HepG2 (cell line): ENCODE data around the gene CST4. TPM values are rescaled to one million over a fixed set of nuclear protein-coding genes. Genes with fewer than 3 reads are reported as not detected.

Experiments
- EEA1 ChIP-seq: sonication (generic); formaldehyde crosslinking; IDR thresholded peaks from 2 replicates; pipeline ENCODE4 v1.5.1; 2020; ENCODE audit warnings: mild to moderate bottlenecking, missing genetic modification reagents, borderline replicate concordance
- GMEB2 ChIP-seq: IDR thresholded peaks from 2 replicates; pipeline ENCODE4 v1.6.1; 2016; ENCODE audit warnings: missing biosample characterization, missing genetic modification reagents, low read depth
- MTA3 ChIP-seq: sonication (generic); formaldehyde crosslinking; IDR thresholded peaks from 2 replicates; pipeline ENCODE4 v1.4.0; 2020; ENCODE audit warnings: missing genetic modification reagents
- NFE2 ChIP-seq: sonication (generic); formaldehyde crosslinking; IDR thresholded peaks from 2 replicates; pipeline ENCODE4 v1.4.0; 2020; ENCODE audit warnings: missing genetic modification reagents
- TAF15 ChIP-seq: fragments of 200-400 bp; formaldehyde crosslinking; IDR thresholded peaks from one replicate; pipeline ENCODE4 v1.6.1; 2018; ENCODE audit warnings: mild to moderate bottlenecking, low read depth, low read length; ENCODE audit not compliant: poor library complexity, severe bottlenecking
- ZBTB3 ChIP-seq: sonication (generic); formaldehyde crosslinking; IDR thresholded peaks from 2 replicates; pipeline ENCODE4 v1.4.0; 2020; ENCODE audit warnings: low read depth, mild to moderate bottlenecking, moderate library complexity, missing genetic modification reagents, borderline replicate concordance
- ZNF318 ChIP-seq: sonication (generic); formaldehyde crosslinking; IDR thresholded peaks from 2 replicates; pipeline ENCODE4 v1.4.0; 2020; ENCODE audit warnings: mild to moderate bottlenecking, missing genetic modification reagents
- ZNF563 ChIP-seq: sonication (generic); formaldehyde crosslinking; IDR thresholded peaks from 2 replicates; pipeline ENCODE4 v1.8.0; 2022; ENCODE audit warnings: mild to moderate bottlenecking, moderate library complexity, missing genetic modification reagents
- polyA plus RNA-seq, 8 experiments: library from polyadenylated mRNA; depleted of rRNA in 3 of 8; stranded (reverse) in 7 of 8; unstranded in 1 of 8; fragments of >200 nt; fragmentation: Illumina TruSeq in 4 of 8; extraction: Trizol in 4 of 8; gene quantifications; 2 replicates each; pipeline versions ENCODE4 v1.2.1 to v1.2.3, GENCODE V29; 2011 to 2016; ENCODE audit warnings: low read depth in 4 of 8, missing spikeins in 1 of 8, mixed read lengths in 1 of 8; ENCODE audit not compliant: insufficient read depth in 1 of 8
- total RNA-seq, 5 experiments: library from RNA; depleted of rRNA; stranded (reverse); fragments of >200 nt; fragmentation: Illumina TruSeq; extraction: Trizol; gene quantifications; 2 replicates each; pipeline ENCODE4 v1.2.3, GENCODE V29; 2016; ENCODE audit warnings: low read depth in 1 of 5
- TF ChIP-seq, protein P1 (sequence below): sonication (generic); formaldehyde crosslinking; IDR thresholded peaks from 2 replicates; pipeline ENCODE4 v1.5.1; 2020; ENCODE audit warnings: mild to moderate bottlenecking, missing genetic modification reagents, borderline replicate concordance
- TF ChIP-seq, protein P2 (sequence below): fragments of 450-650 bp; IDR thresholded peaks from 2 replicates; pipeline ENCODE4 v1.6.1; 2017
- TF ChIP-seq, protein P3 (sequence below): fragments of 450-650 bp; IDR thresholded peaks from 2 replicates; pipeline ENCODE4 v1.6.1; 2017; ENCODE audit warnings: mild to moderate bottlenecking

CST4 gene
- total and polyA plus RNA-seq, 2 of the 13 experiments (the other 11 are each of a cell fraction or from before 2014, with no cell fraction given): not detected

- TF ChIP-seq TAF15 (no peak), MTA3 (CRISPR knock-in tag) (no peak), NFE2 (CRISPR knock-in tag) (0 out of 2 replicates have a peak, but pooled peaks have one; percentile 1), ZBTB3 (CRISPR knock-in tag) (no peak), EEA1 (CRISPR knock-in tag) (no peak), GMEB2 (CRISPR knock-in tag) (no peak), ZNF318 (CRISPR knock-in tag) (peak; percentile 79; the same call in 1 of the 2 replicates), ZNF563 (CRISPR knock-in tag) (no peak)
- TF ChIP-seq, protein P1, sequence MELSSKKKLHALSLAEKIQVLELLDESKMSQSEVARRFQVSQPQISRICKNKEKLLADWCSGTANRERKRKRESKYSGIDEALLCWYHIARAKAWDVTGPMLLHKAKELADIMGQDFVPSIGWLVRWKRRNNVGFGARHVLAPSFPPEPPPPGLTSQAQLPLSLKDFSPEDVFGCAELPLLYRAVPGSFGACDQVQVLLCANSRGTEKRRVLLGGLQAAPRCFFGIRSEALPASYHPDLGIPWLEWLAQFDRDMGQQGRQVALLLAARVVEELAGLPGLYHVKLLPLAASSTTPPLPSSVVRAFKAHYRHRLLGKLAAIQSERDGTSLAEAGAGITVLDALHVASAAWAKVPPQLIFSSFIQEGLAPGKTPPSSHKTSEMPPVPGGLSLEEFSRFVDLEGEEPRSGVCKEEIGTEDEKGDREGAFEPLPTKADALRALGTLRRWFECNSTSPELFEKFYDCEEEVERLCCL: no peak
- TF ChIP-seq, protein P2, sequence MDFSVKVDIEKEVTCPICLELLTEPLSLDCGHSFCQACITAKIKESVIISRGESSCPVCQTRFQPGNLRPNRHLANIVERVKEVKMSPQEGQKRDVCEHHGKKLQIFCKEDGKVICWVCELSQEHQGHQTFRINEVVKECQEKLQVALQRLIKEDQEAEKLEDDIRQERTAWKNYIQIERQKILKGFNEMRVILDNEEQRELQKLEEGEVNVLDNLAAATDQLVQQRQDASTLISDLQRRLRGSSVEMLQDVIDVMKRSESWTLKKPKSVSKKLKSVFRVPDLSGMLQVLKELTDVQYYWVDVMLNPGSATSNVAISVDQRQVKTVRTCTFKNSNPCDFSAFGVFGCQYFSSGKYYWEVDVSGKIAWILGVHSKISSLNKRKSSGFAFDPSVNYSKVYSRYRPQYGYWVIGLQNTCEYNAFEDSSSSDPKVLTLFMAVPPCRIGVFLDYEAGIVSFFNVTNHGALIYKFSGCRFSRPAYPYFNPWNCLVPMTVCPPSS: no peak
- TF ChIP-seq, protein P3, sequence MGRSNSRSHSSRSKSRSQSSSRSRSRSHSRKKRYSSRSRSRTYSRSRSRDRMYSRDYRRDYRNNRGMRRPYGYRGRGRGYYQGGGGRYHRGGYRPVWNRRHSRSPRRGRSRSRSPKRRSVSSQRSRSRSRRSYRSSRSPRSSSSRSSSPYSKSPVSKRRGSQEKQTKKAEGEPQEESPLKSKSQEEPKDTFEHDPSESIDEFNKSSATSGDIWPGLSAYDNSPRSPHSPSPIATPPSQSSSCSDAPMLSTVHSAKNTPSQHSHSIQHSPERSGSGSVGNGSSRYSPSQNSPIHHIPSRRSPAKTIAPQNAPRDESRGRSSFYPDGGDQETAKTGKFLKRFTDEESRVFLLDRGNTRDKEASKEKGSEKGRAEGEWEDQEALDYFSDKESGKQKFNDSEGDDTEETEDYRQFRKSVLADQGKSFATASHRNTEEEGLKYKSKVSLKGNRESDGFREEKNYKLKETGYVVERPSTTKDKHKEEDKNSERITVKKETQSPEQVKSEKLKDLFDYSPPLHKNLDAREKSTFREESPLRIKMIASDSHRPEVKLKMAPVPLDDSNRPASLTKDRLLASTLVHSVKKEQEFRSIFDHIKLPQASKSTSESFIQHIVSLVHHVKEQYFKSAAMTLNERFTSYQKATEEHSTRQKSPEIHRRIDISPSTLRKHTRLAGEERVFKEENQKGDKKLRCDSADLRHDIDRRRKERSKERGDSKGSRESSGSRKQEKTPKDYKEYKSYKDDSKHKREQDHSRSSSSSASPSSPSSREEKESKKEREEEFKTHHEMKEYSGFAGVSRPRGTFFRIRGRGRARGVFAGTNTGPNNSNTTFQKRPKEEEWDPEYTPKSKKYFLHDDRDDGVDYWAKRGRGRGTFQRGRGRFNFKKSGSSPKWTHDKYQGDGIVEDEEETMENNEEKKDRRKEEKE: no peak
Measured at GRCh38 chr20:23640671-23641667, 47.9 kb downstream of the CST4 start (continued).
